GM18502 (cell line): ENCODE measurements around the gene LTB4R2.
"Not testable (repeated sequence)": the region's sequence is repeated elsewhere in the genome, so short reads cannot be mapped to it uniquely, and the experiment has no call there.

Experiments used
- ATAC-seq: cut with Tn5 transposase; IDR thresholded peaks from one replicate; pipeline ENCODE4 v1.9.1; 2021; ENCODE audit warnings: mild to moderate bottlenecking; ENCODE audit not compliant: unreplicated experiment, poor library complexity

Gene LTB4R2

GRCh38 chr14:24335461-24336171 is 25.7 kb downstream of the LTB4R2 start:
- ATAC-seq, result no peak

GRCh38 chr14:24337144-24337823 is 27.3 kb downstream of the LTB4R2 start:
- ATAC-seq, result no peak

DNA sequence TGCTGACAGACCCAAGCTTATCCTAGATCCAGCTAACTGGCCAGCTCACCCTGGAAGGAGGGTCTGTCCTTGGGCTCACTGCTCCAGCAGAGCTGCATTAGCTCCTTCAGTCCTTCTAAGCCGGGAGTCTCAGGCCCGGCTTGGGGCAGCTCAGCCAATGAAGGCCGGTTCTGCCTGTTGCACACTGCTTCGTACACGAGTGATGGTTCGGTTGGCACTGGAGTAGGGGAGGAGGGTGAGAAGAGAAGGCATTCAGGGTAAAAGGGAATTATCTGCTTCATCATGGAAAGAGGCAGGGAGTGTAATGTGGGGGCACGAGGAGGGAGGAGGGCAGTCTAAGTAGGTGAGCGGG is 27.9 kb downstream of the LTB4R2 start:
- no peak for ATAC-seq

- ATAC-seq, result no peak
Observed at GRCh38 chr14:24338843-24339242, 28.9 kb downstream of the LTB4R2 start.

DNA sequence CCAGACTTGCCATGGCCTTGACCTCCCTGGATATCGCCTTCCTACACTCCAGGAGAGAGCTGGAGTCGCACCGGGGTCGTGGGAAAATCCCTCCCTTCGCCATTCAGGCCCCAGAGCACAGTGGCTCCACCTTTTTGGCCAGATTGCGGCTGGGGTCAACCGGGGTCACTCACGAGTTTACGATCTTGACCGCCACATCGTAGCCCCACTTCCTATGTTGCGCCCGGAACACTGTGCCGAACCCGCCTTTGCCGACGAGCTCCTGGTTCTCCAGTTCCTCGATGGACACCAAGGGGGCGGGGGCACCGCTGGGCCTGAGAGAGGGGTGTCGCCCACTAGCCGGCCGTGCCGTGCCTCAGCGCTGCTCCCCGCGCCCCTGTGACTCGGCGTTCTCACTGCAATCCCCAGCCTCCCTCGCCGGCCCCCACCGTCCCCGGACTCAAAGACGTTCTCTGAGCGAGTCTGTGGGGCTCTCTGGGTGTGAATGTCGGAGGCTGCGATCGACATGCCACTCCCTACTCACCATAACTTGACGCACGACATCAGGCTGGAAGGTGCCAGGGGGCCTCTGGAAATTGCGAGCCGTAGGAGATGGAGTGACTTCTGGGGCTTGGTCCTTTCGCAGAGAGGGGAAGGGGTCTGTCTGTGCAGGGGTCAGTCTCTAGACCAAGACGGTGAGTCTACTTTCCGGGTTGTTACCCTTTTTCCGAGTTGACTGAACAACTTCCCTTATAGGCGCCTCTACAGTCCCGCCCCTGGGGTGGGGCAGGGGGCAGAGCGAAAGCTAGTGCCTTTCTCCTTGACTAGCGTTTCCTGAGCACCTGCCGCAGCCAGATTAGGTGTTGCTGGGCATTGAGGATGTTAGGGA is 29.6 kb downstream of the LTB4R2 start, which contains the start of gene RIPK3:
Gene RIPK3 (minus strand): TSS at position 708 of the 868 bp plus-strand sequence. CDS start 165 bp downstream, at position 543.
- peak; percentile 95 for ATAC-seq

- no peak for ATAC-seq
Observed at GRCh38 chr14:24340606-24341005, 30.7 kb downstream of the LTB4R2 start.

- ATAC-seq, result no peak
Observed at GRCh38 chr14:24342889-24343288, 32.9 kb downstream of the LTB4R2 start.

DNA sequence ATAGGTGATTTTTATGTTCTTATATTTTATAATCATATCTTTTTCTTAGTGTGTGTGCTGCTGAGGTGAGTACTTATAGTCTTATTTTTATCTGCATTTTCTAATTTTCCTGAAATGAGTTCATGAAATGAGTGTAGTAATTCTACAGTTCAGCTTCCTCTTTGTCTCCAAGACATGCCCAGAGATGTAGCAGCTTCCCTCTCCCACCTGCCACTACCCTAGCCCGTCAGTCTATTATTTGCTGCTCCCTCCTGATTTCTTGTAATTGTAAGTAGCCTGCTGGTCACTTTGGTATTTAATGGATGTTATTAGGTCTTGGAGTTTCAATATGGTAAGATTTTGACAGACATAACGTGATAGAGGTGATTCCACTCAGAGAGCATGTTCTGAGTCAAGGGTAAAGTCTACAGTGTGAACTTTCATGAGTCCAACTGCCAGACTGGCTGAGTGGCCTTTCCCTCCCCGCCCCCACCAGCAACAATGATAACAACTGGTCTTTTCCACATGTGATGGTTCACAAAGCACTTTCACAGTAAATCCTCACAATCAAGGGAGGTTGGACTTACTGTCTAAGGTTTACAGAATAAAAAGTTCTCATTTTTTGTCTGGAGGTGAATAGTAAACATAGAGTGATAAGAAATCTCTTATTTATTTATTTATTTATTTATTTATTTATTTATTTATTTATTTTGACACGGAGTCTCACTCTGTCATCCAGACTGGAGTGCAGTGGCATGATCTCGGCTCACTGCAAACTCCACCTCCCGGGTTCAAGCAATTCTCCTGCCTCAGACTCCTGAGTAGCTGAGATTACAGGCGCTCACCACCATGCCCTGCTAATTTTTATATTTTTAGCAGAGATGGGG is 34.1 kb downstream of the LTB4R2 start:
- no peak for ATAC-seq

DNA sequence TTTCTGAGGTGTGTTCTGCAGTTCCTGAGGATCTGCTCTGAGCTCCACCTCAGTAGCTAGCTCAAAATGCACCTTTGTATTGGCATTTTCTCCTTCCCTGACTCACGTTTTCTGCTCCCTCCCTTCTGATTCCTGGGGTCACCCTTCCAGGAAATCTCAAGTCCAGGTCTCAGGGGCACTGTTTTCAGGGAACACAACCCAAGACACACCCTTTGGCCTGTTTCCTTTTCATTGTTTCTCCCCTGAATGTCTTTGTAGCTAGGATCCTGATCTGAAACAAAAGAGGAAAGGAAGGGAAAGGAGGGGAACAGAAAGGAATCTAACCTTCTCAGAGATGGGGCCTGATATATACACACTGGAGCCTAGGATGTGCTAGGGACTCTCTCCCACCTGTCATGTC is 37.2 kb downstream of the LTB4R2 start:
- ATAC-seq, result no peak

- no peak for ATAC-seq
Observed at GRCh38 chr14:24348186-24348585, 38.2 kb downstream of the LTB4R2 start.

DNA sequence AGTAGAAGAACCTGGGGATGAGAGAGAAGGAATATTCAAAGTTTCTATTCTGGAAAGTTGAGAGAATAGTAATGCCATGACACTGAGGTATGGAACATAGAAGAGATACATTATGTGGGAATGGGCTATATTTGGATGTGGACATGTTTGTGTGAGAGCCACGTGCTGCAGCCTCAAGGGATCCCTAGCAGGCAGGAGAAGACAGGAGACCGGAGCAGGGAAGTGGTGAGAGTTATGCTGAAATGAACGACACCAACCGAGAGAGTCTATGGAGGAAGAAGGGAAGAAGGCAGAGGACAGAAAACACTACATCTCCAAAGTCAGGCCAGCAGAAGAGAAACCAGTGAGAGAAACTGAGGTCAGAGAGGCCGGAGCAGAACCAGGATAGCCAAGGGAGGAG is 39.8 kb downstream of the LTB4R2 start:
- no peak for ATAC-seq

- ATAC-seq, result no peak
Observed at GRCh38 chr14:24351517-24351916, 41.6 kb downstream of the LTB4R2 start.

DNA sequence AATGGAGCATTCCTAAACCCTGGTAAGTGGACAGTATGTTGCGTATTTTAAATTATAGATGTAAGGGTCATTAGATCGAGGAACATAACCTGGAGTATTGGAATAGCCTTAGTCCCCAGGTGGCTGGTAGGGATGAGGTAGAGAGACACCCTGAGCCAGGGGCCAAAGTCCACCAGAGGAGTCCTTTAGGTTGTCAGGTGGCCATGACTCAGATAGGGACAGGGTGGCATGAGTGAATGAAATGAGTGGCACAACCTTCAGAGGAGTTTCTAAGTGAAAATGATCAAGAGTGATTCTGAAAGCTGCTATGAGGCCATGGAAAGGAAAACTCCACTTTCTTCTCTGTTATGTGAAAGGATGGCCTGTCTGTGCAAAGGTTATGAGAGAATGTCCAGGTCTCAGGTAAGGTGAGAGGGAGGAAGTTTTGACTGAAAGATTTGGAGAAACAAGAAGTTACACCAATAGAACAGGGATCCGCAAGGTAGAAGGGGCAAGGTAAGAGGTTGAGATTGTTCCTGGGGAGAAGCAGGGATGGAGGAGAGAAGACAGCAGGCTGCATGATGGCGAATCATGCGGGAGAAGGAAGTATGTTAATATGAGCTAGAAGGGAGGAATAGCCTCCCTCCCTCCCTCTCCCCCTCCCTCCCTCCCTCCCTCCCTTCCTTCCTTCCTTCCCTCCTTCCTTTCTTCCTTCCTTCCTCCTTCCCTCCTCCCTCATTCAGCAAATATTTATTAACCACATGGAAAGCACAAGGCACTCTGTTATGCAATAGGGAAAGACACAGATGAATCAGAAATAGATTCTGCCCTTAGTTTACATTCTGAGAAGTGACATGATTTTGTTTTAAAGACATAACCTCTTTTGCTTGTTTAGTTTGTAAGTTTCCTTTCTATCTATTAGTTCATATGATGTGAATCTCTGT is 43.9 kb downstream of the LTB4R2 start:
- ATAC-seq, result no peak

DNA sequence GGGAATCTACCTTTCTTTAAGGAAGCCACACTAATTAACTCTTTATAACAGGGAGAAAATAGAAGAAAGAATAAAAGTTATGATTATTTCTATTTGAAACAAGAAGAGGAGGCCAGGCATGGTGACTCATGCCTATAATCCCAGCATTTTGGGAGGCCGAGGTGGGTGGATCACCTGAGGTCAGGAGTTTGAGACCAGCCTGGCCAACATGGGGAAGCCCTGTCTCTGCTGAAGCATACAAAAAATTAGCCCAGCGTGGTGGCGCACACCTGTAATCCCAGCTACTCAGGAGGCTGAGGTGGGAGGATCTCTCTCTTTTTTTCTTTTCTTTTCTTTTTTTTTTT is 44.5 kb downstream of the LTB4R2 start:
- not testable (repeated sequence) for ATAC-seq

GRCh38 chr14:24355009-24355408 is 45.1 kb downstream of the LTB4R2 start:
- no peak for ATAC-seq

GRCh38 chr14:24356208-24356607 is 46.3 kb downstream of the LTB4R2 start:
- ATAC-seq, result no peak

- no peak for ATAC-seq
Observed at GRCh38 chr14:24360281-24360680, 50.3 kb downstream of the LTB4R2 start.

DNA sequence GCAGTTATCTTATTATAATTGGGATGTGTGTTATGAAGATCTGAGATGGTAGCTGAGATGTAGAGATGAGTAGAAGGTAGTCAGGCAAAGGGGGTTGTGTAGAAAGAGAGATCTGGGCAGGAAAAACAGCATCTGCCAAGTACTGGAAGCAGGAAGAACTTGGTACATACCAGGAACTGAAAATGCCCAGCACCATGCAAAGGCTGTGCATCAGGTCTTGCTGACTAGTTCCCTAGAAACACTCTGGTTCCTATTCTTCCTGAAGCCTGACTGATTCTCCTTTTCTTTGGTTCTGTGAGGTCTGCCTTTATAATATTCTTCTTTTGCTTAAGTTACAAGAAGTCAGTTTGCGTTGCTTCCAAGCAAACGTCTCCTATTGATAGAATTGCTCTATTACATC is 51.4 kb downstream of the LTB4R2 start:
- ATAC-seq, result no peak
